ENCODE results near the gene RIPK4.

GRCh38 chr21:41758550-41758949 lies 8.3 kb downstream of the RIPK4 start:
- TF ChIP-seq CTCF (IDR thresholded peaks at IDR 0.05) (no peak), POLR2A (IDR thresholded peaks at IDR 0.05) (no peak), POLR2AphosphoS5 (IDR thresholded peaks at IDR 0.05; ENCODE audit: insufficient read depth in 1 of 2, low read depth in 1 of 2) (no peak)
